CD14-positive monocyte (primary cell): Measurements from ENCODE around the gene PPP2R2C. TPM values are rescaled to one million over a fixed set of nuclear protein-coding genes. Genes with fewer than 3 reads are reported as not detected.

Source experiments
- DNase-seq, 3 donors: peaks; one replicate each; pipeline ENCODE4 v3.0.0-alpha.2; 2011 to 2022
- H2AFZ ChIP-seq: 2 replicates; pipeline ENCODE4 v1.6.0; 2012; ENCODE audit warnings: mild to moderate bottlenecking, low read depth, low read length, inconsistent platforms; ENCODE audit not compliant: insufficient read depth, poor library complexity, severe bottlenecking
- H3K27ac ChIP-seq, 2 donors: 1 replicate in 1 of 2; 2 replicates in 1 of 2; pipeline ENCODE4 v1.5.1; 2012 to 2013; ENCODE audit warnings: low read length in 2 of 2, control low read depth in 1 of 2, inconsistent platforms in 1 of 2, low read depth in 1 of 2, mild to moderate bottlenecking in 1 of 2
- H3K27me3 ChIP-seq, 2 donors: one replicate each; pipeline versions ENCODE4 v1.6.0 to v1.6.1; 2011 to 2013; ENCODE audit warnings: low read length in 2 of 2; ENCODE audit not compliant: control insufficient read depth in 2 of 2, insufficient read depth in 2 of 2
- H3K36me3 ChIP-seq, 2 donors: replicated peaks in 1 of 2; 1 replicate in 1 of 2; 2 replicates in 1 of 2; pipeline versions ENCODE4 v1.5.1 to v1.6.1; 2012 to 2013; ENCODE audit warnings: low read length in 2 of 2, control low read depth in 1 of 2, inconsistent platforms in 1 of 2, mild to moderate bottlenecking in 1 of 2; ENCODE audit not compliant: insufficient read depth in 2 of 2, control insufficient read depth in 1 of 2
- H3K4me1 ChIP-seq, 2 donors: 1 replicate in 1 of 2; 2 replicates in 1 of 2; pipeline versions ENCODE4 v1.5.1 to v1.6.1; 2012 to 2013; ENCODE audit warnings: low read length in 2 of 2, control low read depth in 1 of 2, inconsistent platforms in 1 of 2, mild to moderate bottlenecking in 1 of 2, moderate library complexity in 1 of 2; ENCODE audit not compliant: insufficient read depth in 2 of 2, control insufficient read depth in 1 of 2
- H3K4me2 ChIP-seq: replicated peaks from 2 replicates; pipeline ENCODE3; 2012; ENCODE audit warnings: low read length, moderate library complexity, mild to moderate bottlenecking; ENCODE audit not compliant: poor library complexity, severe bottlenecking; ENCODE audit errors: extremely low read depth
- H3K4me3 ChIP-seq, 3 experiments: fragments of 200-600 bp in 1 of 3; sonication (generic) in 1 of 3; replicated peaks in 1 of 3; 1 replicate in 2 of 3; 2 replicates in 1 of 3; pipeline ENCODE4 v1.5.1; 2011 to 2013; ENCODE audit warnings: low read length in 3 of 3, mild to moderate bottlenecking in 3 of 3, control low read depth in 2 of 3, low read depth in 2 of 3, inconsistent platforms in 1 of 3, moderate library complexity in 1 of 3
- H3K79me2 ChIP-seq: 2 replicates; pipeline ENCODE4 v1.6.0; 2012; ENCODE audit warnings: mild to moderate bottlenecking, control low read depth, inconsistent platforms, low read length, moderate library complexity; ENCODE audit not compliant: insufficient read depth
- H3K9ac ChIP-seq: 2 replicates; pipeline ENCODE4 v1.6.0; 2017; ENCODE audit warnings: low read length, mild to moderate bottlenecking; ENCODE audit not compliant: insufficient read depth, poor library complexity, severe bottlenecking
- H3K9me3 ChIP-seq, 2 donors: replicated peaks in 1 of 2; 1 replicate in 1 of 2; 2 replicates in 1 of 2; pipeline versions ENCODE4 v1.5.1 to v1.6.1; 2012 to 2013; ENCODE audit warnings: low read length in 2 of 2, control low read depth in 1 of 2; ENCODE audit not compliant: control insufficient read depth in 1 of 2, insufficient read depth in 1 of 2
- H4K20me1 ChIP-seq: 2 replicates; pipeline ENCODE4 v1.6.0; 2012; ENCODE audit warnings: mild to moderate bottlenecking, low read length, control low read depth, moderate library complexity; ENCODE audit not compliant: insufficient read depth
- H3K27ac Mint-ChIP-seq, 7 donors: one replicate each; pipeline ENCODE4 v1.8.0; 2020; ENCODE audit warnings: mild to moderate bottlenecking in 7 of 7, mixed read lengths in 7 of 7, moderate library complexity in 6 of 7, inconsistent platforms in 2 of 7
- H3K27me3 Mint-ChIP-seq, 3 donors: one replicate each; pipeline ENCODE4 v1.8.0; 2021 to 2022; ENCODE audit warnings: low read depth in 3 of 3, mild to moderate bottlenecking in 3 of 3, mixed read lengths in 3 of 3, moderate library complexity in 3 of 3, inconsistent platforms in 1 of 3
- H3K36me3 Mint-ChIP-seq, 2 donors: one replicate each; pipeline ENCODE4 v1.8.0; 2020; ENCODE audit warnings: mixed read lengths in 2 of 2, inconsistent platforms in 1 of 2, mild to moderate bottlenecking in 1 of 2
- H3K4me1 Mint-ChIP-seq: one replicate; pipeline ENCODE4 v1.8.0; 2020; ENCODE audit warnings: mild to moderate bottlenecking, mixed read lengths
- H3K4me3 Mint-ChIP-seq, 2 donors: one replicate each; pipeline ENCODE4 v1.8.0; 2020; ENCODE audit warnings: mild to moderate bottlenecking in 2 of 2, mixed read lengths in 2 of 2, moderate library complexity in 1 of 2
- H3K9me3 Mint-ChIP-seq, 7 donors: one replicate each; pipeline ENCODE4 v1.8.0; 2020 to 2022; ENCODE audit warnings: mixed read lengths in 7 of 7, mild to moderate bottlenecking in 6 of 7, moderate library complexity in 6 of 7, inconsistent platforms in 2 of 7
- CTCF ChIP-seq: fragments of 200-600 bp; IDR thresholded peaks from one replicate; pipeline ENCODE4 v1.8.0; 2022; ENCODE audit warnings: antibody characterized with exemption, mild to moderate bottlenecking
- WGBS: methylation state at CpG from one replicate; pipeline ENCODE4 v1.1.5; 2013; ENCODE audit warnings: missing lambda C conversion rate; ENCODE audit not compliant: insufficient coverage; 5-methylcytosine and 5-hydroxymethylcytosine counted together
- intact Hi-C, 2 donors: fragments of 100-400 bp; cut with micrococcal nuclease; formaldehyde crosslinking; loops; one replicate each; pipeline versions ENCODE4 v1.15.0 to v1.15.1; 2023
- polyA plus RNA-seq, 3 donors: library from polyadenylated mRNA; depleted of rRNA in 1 of 3; unstranded in 2 of 3; stranded (reverse) in 1 of 3; fragments of 300-500 nt in 2 of 3; fragments of >200 nt in 1 of 3; fragmentation: Illumina TruSeq in 2 of 3; gene quantifications; 1 replicate in 2 of 3; 2 replicates in 1 of 3; pipeline ENCODE4 v1.2.3, GENCODE V29; 2012 to 2021

Gene PPP2R2C
- polyA plus RNA-seq, 3 donors = not detected

GRCh38 chr4:6281436-6282313 lies 190.7 kb downstream of the PPP2R2C start:
- Histone ChIP-seq H3K27ac (no peak overlapping the region), H3K36me3 (no peaks in the 10 kb centered on the region), H3K4me2 (no peak overlapping the region), H2AFZ (no peak overlapping the region), H3K79me2 (no peaks in the 10 kb centered on the region), H3K4me3 (no peak overlapping the region), H3K9ac (no peak overlapping the region), H3K27me3 (peaks cover 0 to 2% of the 10 kb centered on the region in 2 donors), H3K4me1 (no peaks in the 10 kb centered on the region), H4K20me1 (no peaks in the 10 kb centered on the region), H3K9me3 (no peaks in the 10 kb centered on the region)
- intact Hi-C loops = no loop called here
- H3K4me1 Mint-ChIP-seq = peaks cover 2% of the 10 kb centered on the region
- no peak for DNase-seq
- H3K27me3 Mint-ChIP-seq = peaks cover 17 to 30% (median 28%) of the 10 kb centered on the region in 3 donors
- peaks cover 0 to 3% (median 0%) of the 10 kb centered on the region in 7 donors for H3K9me3 Mint-ChIP-seq
- H3K36me3 Mint-ChIP-seq = no peaks in the 10 kb centered on the region
- peak overlapping the region in 2 of 7 donors; percentile 38 to 59 for H3K27ac Mint-ChIP-seq
- H3K4me3 Mint-ChIP-seq = no peak overlapping the region
- no peak for TF ChIP-seq CTCF
- 68% methylated on average over 20 of the region's 20 CpGs for WGBS

- Histone ChIP-seq H3K4me2 (no peak overlapping the region), H3K9me3 (no peaks in the 10 kb centered on the region), H4K20me1 (no peaks in the 10 kb centered on the region), H3K9ac (no peak overlapping the region), H3K27ac (no peak overlapping the region), H3K4me3 (no peak overlapping the region), H2AFZ (no peak overlapping the region), H3K27me3 (peaks cover 0 to 2% of the 10 kb centered on the region in 2 donors), H3K4me1 (no peaks in the 10 kb centered on the region), H3K79me2 (no peaks in the 10 kb centered on the region), H3K36me3 (no peaks in the 10 kb centered on the region)
- intact Hi-C loops = no loop called here
- peaks cover 20 to 31% (median 27%) of the 10 kb centered on the region in 3 donors for H3K27me3 Mint-ChIP-seq
- H3K9me3 Mint-ChIP-seq = peaks cover 0 to 3% (median 0%) of the 10 kb centered on the region in 7 donors
- DNase-seq = no peak
- peaks cover 2% of the 10 kb centered on the region for H3K4me1 Mint-ChIP-seq
- no peaks in the 10 kb centered on the region for H3K36me3 Mint-ChIP-seq
- 85% methylated on average over 6 of the region's 16 CpGs for WGBS
- TF ChIP-seq CTCF = no peak
- no peak overlapping the region for H3K27ac Mint-ChIP-seq
- no peak overlapping the region for H3K4me3 Mint-ChIP-seq
These were observed 191.9 kb downstream of the PPP2R2C start for GRCh38 chr4:6280365-6280996.
